ENCODE measurements around the gene COPS8.

The COPS8 gene

GRCh38 chr2:237057893-237058300, 27.8 kb upstream of the COPS8 start:
- DNase-seq (ENCODE audit: insufficient read length, low spot score): no peak
- FAIRE-seq: no peak
- TF ChIP-seq POLR2A (IDR thresholded peaks at IDR 0.05; ENCODE audit: low read depth, low read length): no peak

GRCh38 chr2:237058423-237058822, 27.3 kb upstream of the COPS8 start:
- TF ChIP-seq POLR2A (IDR thresholded peaks at IDR 0.05; ENCODE audit: low read depth, low read length): no peak
- FAIRE-seq: no peak
- no peak for DNase-seq (ENCODE audit: insufficient read length, low spot score)

- DNase-seq (ENCODE audit: insufficient read length, low spot score) (no peak), FAIRE-seq (no peak)
- TF ChIP-seq POLR2A (IDR thresholded peaks at IDR 0.05; ENCODE audit: low read depth, low read length): no peak
Observed at GRCh38 chr2:237059155-237059875, 26.4 kb upstream of the COPS8 start.

- TF ChIP-seq POLR2A (IDR thresholded peaks at IDR 0.05; ENCODE audit: low read depth, low read length): no peak
- DNase-seq (ENCODE audit: insufficient read length, low spot score) (peak; percentile 63), FAIRE-seq (no peak)
Observed at GRCh38 chr2:237060534-237061312, 25.0 kb upstream of the COPS8 start.

GRCh38 chr2:237061356-237061755, 24.3 kb upstream of the COPS8 start:
- FAIRE-seq: no peak
- DNase-seq (ENCODE audit: insufficient read length, low spot score): no peak
- TF ChIP-seq POLR2A (IDR thresholded peaks at IDR 0.05; ENCODE audit: low read depth, low read length): no peak

- no peak for TF ChIP-seq POLR2A (IDR thresholded peaks at IDR 0.05; ENCODE audit: low read depth, low read length)
- FAIRE-seq (no peak), DNase-seq (ENCODE audit: insufficient read length, low spot score) (no peak)
Observed at GRCh38 chr2:237062585-237062984, 23.1 kb upstream of the COPS8 start.

GRCh38 chr2:237064203-237065070, 21.3 kb upstream of the COPS8 start:
- no peak for TF ChIP-seq POLR2A (IDR thresholded peaks at IDR 0.05; ENCODE audit: low read depth, low read length)
- FAIRE-seq (no peak), DNase-seq (ENCODE audit: insufficient read length, low spot score) (no peak)

- no peak for FAIRE-seq
- TF ChIP-seq POLR2A (IDR thresholded peaks at IDR 0.05; ENCODE audit: low read depth, low read length): no peak
- DNase-seq (ENCODE audit: insufficient read length, low spot score): no peak
Observed at GRCh38 chr2:237065071-237065377, 20.7 kb upstream of the COPS8 start.

GRCh38 chr2:237066396-237066795, 19.3 kb upstream of the COPS8 start:
- FAIRE-seq (no peak), DNase-seq (ENCODE audit: insufficient read length, low spot score) (no peak)
- TF ChIP-seq POLR2A (IDR thresholded peaks at IDR 0.05; ENCODE audit: low read depth, low read length): no peak

GRCh38 chr2:237068005-237068576, 17.6 kb upstream of the COPS8 start:
- DNase-seq (ENCODE audit: insufficient read length, low spot score): no peak
- FAIRE-seq: no peak
- TF ChIP-seq POLR2A (IDR thresholded peaks at IDR 0.05; ENCODE audit: low read depth, low read length): no peak

- TF ChIP-seq POLR2A (IDR thresholded peaks at IDR 0.05; ENCODE audit: low read depth, low read length): no peak
- peak; percentile 56 for DNase-seq (ENCODE audit: insufficient read length, low spot score)
- no peak for FAIRE-seq
Observed at GRCh38 chr2:237072067-237072931, 13.4 kb upstream of the COPS8 start.

GRCh38 chr2:237073552-237073951, 12.1 kb upstream of the COPS8 start:
- FAIRE-seq: no peak

More at GRCh38 chr2:237073552-237073951, 12.1 kb upstream of the COPS8 start:
- no peak for TF ChIP-seq POLR2A (IDR thresholded peaks at IDR 0.05; ENCODE audit: low read depth, low read length)
- peak; percentile 31 for DNase-seq (ENCODE audit: insufficient read length, low spot score)
